NCI-H1694 (cell line): ENCODE results near the gene NOL7.

ENCODE experiments used
- DNase-seq: peaks from one replicate; lab custom pipeline; 2025; lab: John Stamatoyannopoulos, UW

Gene NOL7

DNA sequence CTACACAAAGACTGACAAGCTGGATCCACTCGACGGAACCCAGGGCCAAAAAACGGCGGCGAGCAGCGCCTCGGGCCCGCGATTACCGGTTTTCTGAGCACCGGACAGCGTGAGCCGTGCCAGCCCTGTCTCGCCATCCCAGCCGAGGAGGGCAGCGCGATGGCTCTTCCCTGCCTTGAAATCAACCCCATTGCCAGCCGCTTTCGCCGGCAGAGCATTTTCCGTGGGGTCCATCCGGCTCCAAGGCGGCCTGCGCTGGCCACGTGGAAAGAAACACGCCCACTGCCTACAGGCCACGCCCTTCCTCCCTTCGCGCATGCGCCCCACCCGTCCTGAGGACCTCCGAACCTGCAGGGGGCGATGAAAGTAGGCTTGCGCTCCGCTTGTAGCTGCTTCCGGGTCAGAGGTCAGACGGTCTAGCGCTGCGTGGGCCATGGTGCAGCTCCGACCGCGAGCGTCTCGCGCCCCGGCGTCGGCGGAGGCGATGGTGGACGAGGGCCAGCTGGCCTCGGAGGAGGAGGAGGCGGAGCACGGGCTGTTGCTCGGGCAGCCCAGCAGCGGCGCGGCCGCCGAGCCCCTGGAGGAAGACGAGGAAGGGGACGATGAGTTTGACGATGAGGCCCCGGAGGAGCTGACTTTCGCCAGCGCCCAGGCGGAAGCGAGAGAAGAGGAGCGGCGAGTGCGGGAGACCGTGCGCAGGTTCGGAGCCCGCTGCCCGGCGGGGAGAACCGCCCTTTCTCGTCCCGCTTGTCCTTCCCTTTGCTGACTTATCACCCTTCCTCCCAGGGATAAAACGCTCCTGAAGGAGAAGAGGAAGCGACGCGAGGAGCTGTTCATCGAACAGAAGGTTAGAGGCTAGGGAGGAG lies at the start of gene NOL7:
NOL7 (plus strand) TSS at position 410 of the 866 bp plus-strand sequence; CDS start at position 434, 24 bp downstream.
- DNase-seq, result peak; percentile 96

- DNase-seq, result no peak
These were observed 49.2 kb upstream of the NOL7 start for GRCh38 chr6:13565921-13566320.

DNA sequence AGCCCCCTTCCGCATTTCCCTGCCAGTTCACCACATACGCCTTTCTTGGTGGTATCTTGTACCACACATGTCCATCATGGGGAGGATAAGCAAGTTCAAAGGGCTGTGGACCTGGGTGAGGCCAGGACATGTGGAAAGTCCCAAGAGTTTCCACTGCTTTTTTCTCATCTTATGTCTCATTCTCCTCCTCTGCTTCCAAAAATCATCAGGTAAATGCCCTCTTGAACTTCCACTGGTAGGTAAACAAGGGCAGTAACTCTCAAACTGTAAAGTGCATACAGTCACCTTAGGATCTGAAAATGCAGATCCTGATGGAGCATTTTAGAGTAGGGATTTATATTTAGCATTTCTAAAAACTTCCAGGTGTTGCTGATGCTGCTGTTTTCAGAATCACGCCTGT lies 48.6 kb upstream of the NOL7 start:
- DNase-seq, result no peak

DNA sequence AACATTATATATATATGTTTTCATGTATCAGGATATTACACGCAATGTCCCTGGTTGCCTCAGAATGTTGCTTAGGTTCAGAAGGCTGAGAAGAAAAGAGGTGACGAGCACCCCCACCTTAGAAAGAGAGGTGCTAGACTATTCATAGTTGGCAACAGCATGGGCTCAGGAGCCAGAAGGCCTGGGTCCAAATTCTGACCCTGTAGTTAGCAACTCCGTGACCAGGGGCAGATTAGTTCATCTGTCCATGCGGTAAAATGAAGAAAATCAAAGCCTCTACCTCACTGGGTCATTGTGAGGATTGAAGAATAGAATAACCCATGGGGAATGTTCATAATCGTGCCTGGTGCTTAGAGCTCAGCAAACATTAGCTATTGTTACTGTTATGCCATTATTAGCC lies 46.2 kb upstream of the NOL7 start:
- DNase-seq, result no peak

GRCh38 chr6:13572240-13572639 lies 42.9 kb upstream of the NOL7 start:
- DNase-seq, result no peak

DNA sequence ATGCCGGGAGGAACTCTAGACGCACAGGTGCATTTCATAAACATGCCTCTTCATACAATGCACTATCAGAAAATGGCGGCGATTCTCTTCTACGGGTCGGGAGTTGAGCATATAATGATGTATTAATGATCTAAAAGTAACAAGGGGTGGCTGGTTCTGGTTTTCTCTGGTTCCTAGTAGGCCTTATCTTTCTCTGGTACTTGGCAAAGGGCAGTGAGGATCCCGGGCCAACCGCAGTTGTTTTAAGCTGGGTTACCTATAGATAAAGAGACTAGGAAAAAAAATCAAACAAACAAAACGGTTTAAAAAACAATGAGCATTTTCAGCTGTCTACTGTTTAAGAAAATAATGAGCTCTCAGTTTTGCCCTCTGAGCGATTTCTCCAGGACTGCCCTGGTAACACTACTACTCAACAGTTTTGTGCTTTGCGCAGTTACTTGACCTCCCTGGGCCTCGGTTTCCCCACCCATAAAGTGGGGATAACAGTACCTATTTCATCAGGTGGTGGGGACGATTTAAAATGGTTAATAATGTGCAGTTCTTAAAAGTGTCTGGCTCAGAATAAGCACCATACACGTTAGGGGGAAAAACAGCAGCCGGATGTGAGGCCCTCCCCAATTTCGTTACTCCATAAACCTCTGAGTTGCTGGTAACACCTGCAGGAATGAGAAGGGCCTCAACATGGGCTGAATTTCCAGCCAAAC lies 42.0 kb upstream of the NOL7 start:
- no peak for DNase-seq

DNA sequence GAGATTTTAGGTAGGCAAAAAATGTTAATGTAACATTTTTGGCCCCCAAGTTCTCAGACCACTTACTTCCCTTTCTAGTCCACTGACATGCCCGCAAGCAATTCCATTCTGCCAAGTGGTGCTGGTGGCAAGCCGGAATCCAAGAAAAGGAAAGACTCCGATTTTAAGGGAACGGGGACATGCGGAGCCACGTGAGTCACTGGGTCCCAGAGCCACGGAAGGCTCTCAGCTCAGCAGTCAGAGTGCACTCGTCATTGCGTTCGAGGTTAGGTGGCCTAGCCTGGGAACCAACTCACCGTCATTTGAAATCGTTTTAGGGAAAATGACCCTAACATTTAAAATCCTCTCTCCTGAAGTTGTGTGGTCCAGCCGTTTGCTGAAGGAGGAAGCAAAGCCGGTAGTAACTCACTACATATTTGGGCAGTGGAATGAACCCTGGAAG lies 41.4 kb upstream of the NOL7 start:
- no peak for DNase-seq

- DNase-seq, result peak; percentile 93
These were observed 41.0 kb upstream of the NOL7 start for GRCh38 chr6:13574149-13574570.

GRCh38 chr6:13574571-13575376 lies 40.4 kb upstream of the NOL7 start, which contains the start of gene SIRT5:
SIRT5 (plus strand) TSS chr6:13574601; CDS start chr6:13584111, 9,510 bp downstream.
- DNase-seq, result peak; percentile 90

DNA sequence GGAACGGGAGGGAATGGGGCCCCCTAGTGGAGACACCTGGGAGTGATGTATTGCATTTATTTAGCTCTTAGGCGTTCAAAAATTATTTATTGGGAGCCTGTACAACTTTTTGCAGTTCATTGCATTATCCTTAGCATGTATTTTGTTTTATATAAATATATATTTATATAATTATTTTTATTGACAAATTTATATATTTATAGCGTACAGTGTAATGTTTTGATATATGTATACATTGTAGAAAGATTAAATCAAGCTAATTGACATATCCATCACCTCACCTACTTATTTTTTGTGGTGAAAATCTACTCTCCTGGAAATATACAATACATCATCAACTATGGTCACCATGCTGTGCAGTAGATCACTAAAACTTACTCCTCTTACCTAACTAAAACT lies 39.8 kb upstream of the NOL7 start:
- DNase-seq, result no peak

- no peak for DNase-seq
These were observed 39.1 kb upstream of the NOL7 start for GRCh38 chr6:13576017-13576416.

DNA sequence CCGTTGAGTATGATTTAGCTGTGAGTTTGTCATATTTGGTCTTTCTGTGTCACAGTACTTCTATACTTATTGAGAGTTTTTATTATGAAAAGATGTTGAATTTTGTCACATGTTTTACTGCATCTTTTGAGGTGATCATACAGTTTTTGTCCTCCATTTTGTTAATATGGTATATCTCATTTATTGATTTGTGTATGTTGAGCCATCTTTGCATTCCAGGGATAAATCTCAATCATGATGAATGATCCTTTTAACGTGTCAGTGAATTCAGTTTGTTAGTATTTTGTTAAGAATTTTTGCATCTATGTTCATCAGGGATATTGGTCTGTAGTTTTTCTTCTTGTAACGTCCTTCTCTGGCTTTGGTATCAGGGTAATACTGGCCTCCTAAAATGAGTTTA lies 37.2 kb upstream of the NOL7 start:
- DNase-seq, result no peak

DNA sequence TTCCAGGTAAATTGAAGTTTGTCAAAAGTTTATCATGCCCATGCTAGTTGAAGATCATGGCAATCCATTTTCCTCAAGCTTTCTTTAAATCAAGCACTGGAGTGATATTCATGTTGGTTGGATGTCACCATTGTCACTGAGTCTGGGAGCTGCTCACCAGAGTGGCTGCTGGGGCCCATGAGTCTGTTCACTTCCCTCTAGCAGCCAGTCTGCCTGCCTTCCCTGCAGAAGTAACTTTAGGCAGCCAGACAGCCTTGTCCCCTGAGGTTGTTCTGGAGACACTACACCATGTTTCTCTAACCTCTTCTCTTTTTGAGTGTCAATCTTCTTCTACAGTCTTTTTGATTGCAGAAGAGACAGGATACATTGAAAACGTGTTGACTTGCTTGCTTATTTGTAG lies 35.2 kb upstream of the NOL7 start:
- no peak for DNase-seq

- no peak for DNase-seq
These were observed 33.4 kb upstream of the NOL7 start for GRCh38 chr6:13581700-13582229.

GRCh38 chr6:13586603-13587542 lies 28.3 kb upstream of the NOL7 start:
- no peak for DNase-seq

- no peak for DNase-seq
These were observed 25.3 kb upstream of the NOL7 start for GRCh38 chr6:13589801-13590200.

DNA sequence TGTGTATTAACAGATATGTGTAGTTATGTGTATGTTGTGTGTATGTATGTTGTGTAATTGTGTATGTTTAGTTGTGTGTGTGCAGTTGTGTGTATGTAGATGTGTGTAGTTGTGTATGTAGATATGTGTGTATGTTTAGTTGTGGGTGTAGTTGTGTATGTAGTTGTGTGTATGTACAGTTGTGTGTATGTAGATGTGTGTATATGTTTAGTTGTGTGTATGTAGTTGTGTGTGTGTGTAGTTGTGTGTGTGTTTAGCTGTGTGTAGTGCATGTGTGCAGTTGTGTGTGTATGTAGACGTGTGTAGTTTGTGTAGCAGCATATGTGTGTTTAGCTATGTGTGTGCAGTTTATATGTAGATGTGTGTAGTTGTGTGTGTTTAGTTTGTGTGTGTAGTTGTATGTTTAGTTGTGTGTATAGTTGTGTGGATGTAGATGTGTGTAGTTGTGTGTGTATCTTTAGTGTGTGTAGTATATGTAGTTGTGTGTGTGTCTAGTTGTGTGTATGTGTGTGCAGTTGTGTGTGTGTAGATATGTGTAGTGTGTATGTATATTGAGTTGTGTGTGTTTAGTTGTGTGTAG lies 24.5 kb upstream of the NOL7 start:
- no peak for DNase-seq

- no peak for DNase-seq
These were observed 23.8 kb upstream of the NOL7 start for GRCh38 chr6:13591205-13591921.

GRCh38 chr6:13593103-13593502 lies 22.0 kb upstream of the NOL7 start:
- DNase-seq, result no peak

- no peak for DNase-seq
These were observed 21.4 kb upstream of the NOL7 start for GRCh38 chr6:13593720-13594119.
